Myometrial cell (primary cell): Measurements from ENCODE around the gene COPZ1. TPM values are rescaled to one million over a fixed set of nuclear protein-coding genes. Genes with fewer than 3 reads are reported as not detected.

Source experiments
- total RNA-seq: library from RNA; depleted of rRNA; stranded (reverse); fragments of >200 nt; gene quantifications from 2 replicates; pipeline ENCODE4 v1.2.3, GENCODE V29; 2015

COPZ1 gene, protein sequence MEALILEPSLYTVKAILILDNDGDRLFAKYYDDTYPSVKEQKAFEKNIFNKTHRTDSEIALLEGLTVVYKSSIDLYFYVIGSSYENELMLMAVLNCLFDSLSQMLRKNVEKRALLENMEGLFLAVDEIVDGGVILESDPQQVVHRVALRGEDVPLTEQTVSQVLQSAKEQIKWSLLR
- 297 and 300 TPM in 2 replicates for total RNA-seq

DNA sequence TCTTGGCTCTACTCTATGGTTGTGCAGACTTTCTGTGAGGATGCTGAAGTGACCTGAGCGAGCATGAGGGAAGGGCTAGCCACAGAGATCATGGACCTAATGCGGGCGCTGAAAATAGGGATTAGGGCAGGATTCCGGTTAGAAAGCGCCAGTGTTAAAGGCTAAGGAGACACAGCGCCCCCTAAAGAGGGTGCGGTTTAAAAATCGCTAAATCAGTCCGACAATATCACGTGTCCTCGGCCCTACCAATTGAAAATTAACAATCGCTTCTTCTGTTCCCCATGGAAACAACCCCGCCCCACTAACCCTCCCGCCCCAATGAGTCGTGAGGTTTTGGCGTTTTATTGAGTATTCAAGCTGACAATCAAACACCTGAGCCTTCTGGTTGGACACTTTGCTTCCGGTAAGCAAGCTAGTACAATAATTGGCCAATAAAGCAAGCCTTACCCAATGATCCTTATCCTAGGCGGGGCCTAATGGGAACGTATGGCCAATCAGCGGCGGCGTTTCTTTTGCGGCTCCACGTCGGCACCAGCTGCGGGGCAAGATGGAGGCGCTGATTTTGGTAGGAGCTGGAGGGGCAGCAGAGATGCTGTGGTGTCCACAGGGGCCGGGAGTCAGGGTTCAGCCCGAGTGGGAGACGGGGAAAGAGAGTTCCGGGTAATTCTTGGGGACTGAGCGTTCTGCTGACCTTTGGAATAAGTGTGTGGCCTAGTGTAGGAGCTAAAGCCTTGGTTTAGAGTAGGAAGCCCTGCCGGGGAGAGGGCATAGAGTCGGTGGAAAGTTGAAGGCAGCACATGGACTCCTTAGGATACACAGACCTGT, at the start of gene COPZ1:
Gene COPZ1 (plus strand): TSS at position 515 of the 825 bp plus-strand sequence. CDS start 33 bp downstream, at position 548.

DNA sequence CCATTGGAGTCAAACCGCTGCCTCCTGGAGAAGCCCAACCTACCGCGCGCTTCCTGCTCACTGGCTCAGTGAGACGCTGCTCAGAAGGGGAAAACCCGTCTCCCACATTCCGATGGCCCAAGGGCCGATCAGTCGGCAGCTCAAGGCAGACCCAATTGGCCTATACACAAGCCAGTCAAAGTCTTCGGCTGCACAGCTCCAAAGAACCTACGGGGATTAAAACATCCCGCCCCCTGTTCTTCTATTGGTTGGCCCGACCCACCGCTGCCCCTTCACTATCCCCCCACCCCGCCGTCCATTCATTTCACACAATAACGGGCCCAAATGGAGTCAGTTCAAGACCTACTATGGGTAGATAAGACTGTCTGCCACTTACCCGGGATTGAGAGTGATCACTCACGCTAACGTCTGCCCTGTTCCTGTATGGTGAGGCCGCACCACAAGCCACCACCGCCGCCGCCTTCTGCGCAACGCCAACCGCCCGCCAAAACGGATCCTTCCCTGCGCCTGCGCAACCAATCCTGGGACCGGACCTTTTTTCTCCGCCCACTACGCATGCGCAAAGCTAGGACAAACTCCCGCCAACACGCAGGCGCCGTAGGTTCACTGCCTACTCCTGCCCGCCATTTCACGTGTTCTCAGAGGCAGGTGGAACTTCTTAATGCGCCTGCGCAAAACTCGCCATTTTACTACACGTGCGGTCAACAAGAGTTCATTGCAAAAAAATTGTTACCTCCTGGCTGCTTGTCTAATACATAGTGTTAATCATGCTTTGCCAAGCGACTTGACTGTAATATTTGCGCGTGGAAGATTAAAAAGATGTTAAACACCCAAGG, 45.1 kb upstream of the COPZ1 start, which contains the start of gene CBX5:
Gene CBX5 (minus strand): TSS at position 491 of the 836 bp plus-strand sequence. CDS start 22,472 bp downstream, outside the sequence.

DNA sequence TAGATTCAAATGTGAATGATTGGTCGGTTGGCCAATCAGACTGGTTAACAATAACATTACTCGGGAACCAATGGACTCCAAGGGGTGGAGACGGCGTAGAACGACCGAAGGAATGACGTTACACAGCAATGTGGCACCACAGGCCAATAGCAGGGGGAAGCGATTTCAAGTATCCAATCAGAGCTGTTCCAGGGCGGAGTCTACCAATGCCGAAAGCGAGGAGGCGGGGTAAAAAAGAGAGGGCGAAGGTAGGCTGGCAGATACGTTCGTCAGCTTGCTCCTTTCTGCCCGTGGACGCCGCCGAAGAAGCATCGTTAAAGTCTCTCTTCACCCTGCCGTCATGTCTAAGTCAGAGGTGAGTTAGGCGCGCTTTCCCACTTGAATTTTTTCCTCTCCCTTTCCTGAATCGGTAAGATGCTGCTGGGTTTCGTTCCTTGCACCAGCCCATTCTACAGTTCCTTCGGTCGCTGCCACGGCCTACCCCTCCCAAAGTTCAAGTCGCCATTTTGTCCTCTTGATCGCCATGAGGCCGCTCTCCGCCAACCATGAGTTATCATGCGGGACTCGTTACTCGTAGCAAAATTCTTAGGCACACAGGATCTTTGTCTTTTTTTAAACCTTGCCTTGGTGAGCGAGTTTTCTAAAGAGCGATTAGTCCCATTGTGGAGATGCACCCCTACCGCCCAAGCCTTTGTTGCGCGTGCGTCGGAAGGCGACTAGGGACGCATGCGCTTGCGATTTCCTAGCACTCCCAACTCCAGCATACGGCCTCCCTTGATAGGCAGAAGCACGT, 44.3 kb upstream of the COPZ1 start, which contains the start of gene HNRNPA1:
Gene HNRNPA1 (plus strand): TSS at position 259 of the 793 bp plus-strand sequence. CDS start 82 bp downstream, at position 341.

DNA sequence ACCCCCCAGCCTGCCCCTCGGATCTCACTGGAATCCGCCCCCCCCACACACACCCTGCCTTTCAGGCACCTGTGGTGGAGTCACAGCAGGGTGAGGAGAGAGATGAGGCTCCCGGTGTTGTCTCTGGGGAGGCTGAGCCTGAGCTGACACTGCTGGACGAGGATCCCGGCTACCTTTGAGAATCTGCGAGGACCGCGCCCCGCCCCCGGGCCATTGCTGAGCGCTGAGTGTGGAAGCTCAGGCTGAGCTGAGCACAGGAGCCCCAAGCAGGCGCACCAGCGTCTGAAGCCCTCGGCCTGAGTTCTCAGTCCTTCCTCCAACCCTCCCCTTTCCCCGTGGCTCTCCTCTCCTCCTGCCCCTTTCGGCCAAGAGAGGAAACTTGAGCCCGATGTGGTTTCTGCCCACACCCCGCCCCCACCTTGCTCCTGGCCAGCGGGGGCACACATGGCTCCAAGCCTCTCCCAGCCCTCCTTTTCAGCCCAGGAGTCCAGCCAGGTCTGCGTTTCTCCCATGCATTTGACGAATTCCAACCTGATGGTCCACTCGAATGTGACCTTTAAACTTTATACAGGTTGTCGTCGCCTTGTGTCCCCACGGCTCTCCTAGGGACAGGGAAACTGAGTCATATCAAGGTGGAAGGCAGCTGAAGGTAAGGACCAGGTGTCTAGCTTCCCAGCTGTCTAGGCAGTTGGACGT, 24.1 kb upstream of the COPZ1 start, which contains the start of gene NFE2:
Gene NFE2 (minus strand): TSS at position 284 of the 696 bp plus-strand sequence. CDS start 5,767 bp downstream, outside the sequence.

DNA sequence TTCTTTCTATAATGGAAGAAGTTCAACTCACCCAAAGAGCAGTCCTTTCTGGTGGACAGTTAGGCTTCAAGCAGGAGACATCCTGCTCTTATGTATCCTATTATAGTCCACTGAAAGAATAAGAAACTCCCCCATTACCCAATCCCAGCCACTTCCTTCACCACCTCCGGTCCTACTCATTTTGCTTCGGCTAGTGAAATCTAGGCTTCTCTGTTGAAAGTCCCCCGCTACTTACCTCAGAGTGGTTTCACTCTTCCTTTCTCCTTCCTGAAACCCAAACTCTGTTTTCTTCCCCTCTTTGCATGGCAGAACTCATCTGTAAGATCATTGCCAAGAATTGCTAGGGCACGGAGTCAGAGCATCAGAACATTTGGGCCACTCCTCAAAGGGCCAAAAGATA, 39.5 kb downstream of the COPZ1 start, which contains the start of gene GPR84:
Gene GPR84 (minus strand): TSS at position 74 of the 400 bp plus-strand sequence. CDS start 635 bp downstream, outside the sequence.

DNA sequence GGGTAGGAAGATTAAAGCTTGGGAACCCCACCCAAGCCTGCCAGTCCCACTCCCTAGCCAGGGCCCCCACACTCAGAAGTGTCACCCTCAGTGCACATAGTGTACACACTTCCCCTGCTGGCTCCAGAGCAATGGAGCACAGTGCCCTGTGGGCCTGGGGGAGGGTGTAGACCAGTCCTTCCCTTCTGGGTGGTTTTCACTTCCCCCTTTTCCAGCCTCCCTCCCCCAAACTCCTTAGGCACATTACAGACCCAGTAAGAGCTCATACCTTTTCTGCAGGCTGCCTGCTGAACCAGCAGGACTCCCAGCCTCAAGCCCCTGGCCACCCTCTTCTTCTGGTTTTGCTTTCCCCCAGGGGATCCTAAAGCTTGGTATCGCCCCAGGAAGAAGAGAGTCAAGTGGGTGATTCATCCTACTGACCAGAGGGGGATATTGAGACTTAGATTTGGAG, 59.7 kb downstream of the COPZ1 start, which contains the start of gene ZNF385A:
Gene ZNF385A (minus strand): TSS at position 143 of the 451 bp plus-strand sequence. CDS start 219 bp downstream, outside the sequence.

Other genes starting within 250 kb of the COPZ1 start
- gene SMUG1, start 136.1 kb upstream of the COPZ1 start, total RNA-seq, result 55.6 and 57.4 TPM in 2 replicates
- gene CBX5, start 45.0 kb upstream of the COPZ1 start, total RNA-seq, result 24.8 and 31.5 TPM in 2 replicates
- 563 and 784 TPM in 2 replicates for gene HNRNPA1, start 44.4 kb upstream of the COPZ1 start, total RNA-seq
- gene NFE2, start 24.1 kb upstream of the COPZ1 start, total RNA-seq, result 0.35 TPM in 1 of 2 replicates, not detected in the other
- not detected in 2 replicates for gene GPR84, start 39.4 kb downstream of the COPZ1 start, total RNA-seq
- 9.2 and 17.9 TPM in 2 replicates for gene ZNF385A, start 59.6 kb downstream of the COPZ1 start, total RNA-seq
- gene ITGA5, start 94.1 kb downstream of the COPZ1 start, total RNA-seq, result 748 and 778 TPM in 2 replicates
- not detected in 2 replicates for gene GTSF1, start 148.5 kb downstream of the COPZ1 start, total RNA-seq
- gene NCKAP1L, start 172.6 kb downstream of the COPZ1 start, total RNA-seq, result not detected in 2 replicates
- not detected in 2 replicates for gene PDE1B, start 224.5 kb downstream of the COPZ1 start, total RNA-seq